GM19193 (cell line): ENCODE data around the gene SNRPD3.

Source experiments
- POLR2A ChIP-seq: IDR thresholded peaks from 4 replicates; pipeline ENCODE4 v1.6.1; 2011; ENCODE audit not compliant: insufficient read depth, insufficient read length; ENCODE audit errors: extremely low read depth

The SNRPD3 gene

DNA sequence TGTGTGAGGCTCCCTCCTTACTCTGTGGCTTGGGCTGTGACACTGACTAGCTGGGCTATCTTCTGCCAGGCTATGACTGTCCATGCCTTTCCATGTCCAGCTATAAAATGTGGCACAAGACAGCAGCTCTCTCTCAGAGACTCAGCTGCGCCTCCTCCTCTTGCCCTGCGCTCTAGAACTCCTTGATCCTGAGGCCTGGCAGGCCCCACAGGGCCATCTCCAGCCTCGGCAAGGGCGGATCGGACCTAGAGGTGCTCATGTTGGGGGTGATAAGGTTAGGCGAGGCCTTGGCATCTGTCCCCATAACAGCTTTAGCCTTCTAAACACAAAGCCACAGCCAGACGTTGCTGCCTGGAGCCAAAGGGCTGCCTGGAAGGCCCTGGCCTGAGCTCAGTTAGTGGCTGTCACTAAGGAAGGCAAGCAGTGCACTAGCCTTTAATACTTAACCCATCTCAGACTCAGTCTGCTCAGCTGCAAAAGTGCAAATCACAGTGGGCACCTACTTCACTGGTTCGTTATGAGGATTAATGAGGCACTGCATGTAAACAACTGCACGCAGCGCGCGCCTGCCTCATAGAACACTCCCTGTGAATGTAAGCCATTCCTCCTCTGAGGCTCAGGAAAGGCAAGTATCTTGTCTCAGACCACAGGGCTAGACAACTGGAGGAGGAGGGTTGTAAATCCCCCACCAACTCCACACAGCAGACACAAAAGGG lies 2.0 kb upstream of the SNRPD3 start:
- TF ChIP-seq POLR2A: peak; percentile 12

DNA sequence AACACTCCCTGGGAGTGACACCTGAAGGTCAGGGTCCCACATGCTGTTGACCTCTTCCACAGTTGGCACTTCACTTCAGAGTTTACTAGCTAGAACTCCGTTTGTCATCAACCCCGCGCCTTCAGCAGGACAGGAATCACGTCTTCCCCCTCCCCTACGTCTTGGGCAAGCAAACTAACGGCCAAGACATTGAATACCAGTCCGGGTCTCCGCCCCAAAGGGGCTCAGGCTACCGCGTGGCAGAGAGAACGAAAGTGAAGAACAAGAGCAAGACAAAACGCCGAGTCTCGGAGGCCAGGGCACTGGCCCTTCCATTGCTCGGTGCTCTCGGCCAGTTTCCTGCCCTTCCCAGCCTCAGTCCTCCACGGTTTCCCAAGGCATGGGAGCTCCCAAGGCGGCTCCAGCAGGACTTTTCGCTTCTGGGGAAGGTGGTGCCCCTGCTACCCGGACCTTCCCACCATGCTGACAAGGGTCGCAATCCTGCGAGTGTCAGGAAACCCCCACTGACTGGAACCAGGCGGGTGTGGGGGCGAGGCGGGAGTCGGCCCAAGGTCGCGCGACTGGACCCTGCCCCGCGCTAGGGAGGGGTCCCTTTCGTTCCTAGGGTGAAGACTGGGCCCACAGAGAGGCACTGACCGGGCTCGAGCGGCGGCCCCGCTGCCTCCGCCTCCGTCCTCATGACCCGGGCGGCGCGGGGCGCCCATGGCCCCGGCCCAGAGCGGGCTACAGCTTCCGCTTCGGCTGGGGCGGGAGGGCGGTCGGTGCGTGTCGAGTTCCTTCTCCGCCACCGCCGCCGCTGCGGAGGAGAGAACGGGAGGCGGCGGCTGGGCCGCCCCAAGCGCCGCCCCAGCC lies 1.3 kb upstream of the SNRPD3 start, which contains the start of gene GUCD1:
Gene GUCD1, minus strand, starts transcription at position 826 of the 852 bp plus-strand sequence. Its CDS starts 147 bp downstream, at position 679.
- TF ChIP-seq POLR2A: peak; percentile 26

DNA sequence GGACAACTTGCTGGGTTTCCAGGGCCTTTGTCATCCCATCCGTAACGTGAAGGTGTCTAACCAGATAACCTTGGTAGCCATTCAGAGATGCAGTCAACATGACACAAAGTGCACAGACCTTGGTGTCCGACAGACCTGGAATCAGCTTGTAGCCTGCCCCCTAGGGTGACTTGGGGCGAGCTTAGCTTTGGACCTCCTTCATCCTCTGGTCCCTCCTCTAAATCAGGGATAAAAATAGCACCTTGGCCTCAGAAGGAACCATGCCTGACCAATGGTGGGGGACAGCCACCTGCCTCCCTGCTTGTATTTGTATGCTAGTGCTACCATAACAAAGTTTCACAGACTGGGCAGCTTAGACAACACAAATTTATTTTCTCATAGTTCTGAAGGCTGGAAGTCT lies 3.7 kb downstream of the SNRPD3 start:
- no peak for TF ChIP-seq POLR2A

DNA sequence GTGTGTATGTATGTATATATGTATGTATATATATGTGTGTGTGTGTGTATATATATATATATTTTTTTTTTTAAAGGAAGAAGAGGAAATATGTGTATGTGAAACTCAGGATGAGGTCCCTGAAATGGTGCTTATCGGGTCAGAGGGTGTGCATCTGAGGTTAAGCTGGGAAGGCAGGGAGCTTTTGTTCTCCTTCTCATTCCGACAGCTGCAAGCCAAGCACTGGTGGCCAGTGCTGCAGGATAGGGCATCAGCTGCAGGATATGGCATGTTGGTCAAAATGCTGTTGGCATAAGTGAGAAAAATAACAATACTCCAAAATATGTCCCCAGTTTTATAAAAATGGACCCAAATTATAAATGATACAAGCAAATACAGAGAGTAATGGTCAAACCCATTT lies 7.4 kb downstream of the SNRPD3 start:
- TF ChIP-seq POLR2A: no peak

DNA sequence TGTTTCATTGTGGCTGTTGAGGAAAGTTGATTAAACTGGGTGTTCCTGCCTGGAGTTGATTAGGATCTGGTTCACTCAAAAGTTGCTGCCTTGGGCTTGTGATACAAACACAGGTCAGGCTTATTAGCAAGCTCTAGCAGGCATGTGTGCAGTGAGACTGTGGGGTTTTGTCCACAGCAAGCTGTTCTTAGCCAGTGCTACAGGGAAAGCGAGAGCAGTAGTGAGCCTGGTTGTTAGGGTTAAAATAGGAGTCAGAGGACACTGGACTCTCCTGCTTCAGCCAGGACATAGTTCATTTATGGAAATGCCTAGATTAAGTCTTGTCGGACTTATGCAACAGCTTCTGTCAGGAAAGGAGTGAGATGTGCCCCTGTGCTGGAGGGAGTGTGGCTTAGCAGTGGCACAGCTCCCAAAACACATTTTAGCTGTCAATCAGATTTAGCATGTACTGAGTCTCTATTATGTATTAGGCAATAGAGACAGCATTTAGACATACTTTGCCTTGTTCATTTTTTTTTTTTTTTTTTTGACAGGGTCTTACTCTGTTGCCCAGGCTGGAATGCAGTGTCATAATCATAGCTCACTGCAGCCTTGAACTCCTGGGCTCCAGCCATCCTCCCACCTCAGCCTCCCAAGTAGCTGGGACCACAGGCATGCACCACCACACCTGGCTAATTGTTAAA lies 8.7 kb downstream of the SNRPD3 start:
- TF ChIP-seq POLR2A: no peak

DNA sequence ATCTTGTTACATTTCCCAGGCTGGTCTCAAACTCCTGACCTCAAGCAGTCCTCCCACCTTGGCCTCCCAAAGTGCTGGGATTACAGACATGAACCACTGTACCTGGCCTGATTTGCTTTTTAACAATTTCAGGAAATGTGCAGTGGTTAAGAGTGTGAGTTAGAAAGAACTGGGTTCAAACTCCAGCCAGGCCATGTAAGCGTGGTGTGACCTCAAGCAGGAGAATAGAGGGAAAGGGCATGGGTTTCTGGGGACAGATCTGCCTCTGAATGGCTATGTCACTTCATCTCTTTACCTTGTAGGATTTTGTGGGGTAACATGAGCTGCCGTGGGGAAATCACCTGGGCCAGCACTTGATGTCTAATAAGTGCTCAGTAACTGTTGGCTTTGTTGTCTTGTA lies 9.3 kb downstream of the SNRPD3 start:
- TF ChIP-seq POLR2A: no peak

DNA sequence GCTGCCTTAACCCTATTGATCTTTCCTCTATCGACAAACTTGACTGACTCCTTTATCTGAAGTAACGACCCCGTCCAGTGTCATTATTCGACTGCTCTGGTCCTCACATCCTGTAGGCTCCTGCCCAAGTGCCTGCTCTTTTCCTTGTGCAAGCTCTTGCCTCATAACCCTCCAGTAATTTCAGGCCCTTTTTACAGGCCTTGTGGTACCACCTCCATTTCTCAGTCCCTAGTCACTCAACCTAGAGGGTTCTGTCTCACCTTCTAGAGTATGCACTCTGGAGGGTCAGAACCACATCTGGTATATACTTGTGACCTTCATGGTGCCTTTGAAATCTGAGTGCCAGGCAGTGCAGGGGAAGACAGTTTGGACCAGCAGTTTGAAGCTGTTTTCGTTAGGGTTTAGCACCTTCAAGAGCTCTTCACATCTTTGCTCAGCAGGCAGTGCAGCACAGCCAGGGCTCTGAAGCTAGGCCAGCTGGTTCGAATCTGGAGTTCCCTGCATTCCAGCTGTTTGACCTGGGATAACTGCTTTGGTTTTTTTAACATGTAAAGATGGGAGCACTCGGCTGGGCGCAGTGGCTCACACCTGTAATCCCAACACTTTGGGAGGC lies 11.2 kb downstream of the SNRPD3 start:
- TF ChIP-seq POLR2A: no peak

DNA sequence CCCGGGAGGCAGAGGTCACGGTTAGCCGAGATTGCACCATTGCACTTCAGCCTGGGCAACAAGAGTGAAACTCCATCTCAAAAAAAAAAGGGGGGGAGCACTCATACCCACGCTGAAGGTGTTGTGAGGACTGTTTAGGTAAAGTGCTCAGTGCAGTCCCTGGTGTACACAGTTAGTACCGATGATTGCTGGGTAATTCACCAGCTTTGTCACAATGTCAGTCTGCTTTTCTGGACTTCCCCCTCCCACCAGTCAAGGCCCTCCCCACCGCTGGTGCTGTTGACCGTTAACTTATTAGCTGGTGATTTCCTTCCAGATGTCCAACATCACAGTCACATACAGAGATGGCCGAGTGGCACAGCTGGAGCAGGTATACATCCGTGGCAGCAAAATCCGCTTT lies 11.9 kb downstream of the SNRPD3 start:
- TF ChIP-seq POLR2A: no peak

DNA sequence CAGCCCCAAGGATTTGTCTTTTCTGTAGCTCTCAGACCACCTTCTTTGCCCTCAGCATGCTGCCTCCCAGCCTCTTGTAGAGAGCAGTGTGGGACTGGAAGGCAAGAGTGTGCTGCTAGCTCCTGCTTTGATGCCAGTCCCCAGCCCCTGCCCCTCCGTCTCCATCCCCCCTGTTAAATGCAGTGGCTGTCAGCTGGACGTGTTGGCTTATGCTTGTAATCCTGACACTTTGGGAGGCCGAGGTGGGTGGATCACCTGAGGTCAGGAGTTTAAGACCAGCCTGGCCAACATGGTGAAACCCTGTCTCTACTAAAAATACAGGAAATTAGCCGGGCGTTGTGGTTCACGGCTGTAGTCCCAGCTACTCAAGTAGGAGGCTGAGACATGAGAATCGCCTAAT lies 15.5 kb downstream of the SNRPD3 start:
- TF ChIP-seq POLR2A: no peak

DNA sequence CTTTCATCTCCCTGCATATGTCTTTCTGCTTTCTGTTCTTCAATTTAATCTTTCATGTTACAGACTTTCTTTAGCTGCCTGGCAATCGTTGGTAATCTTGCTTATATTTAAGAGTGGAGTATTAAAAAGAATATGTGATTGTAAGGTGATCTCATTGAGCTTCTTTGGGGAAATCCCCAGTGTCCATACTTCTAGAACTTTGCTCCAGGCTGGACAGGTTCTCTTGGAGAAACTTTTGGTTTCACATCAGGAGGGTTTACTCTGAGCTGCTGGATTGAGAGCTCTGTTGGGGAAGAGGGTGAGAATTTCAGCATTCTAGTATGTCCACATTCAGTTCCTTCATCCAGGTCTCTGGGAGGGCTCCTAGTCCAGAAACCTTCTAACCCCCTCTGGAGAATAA lies 21.0 kb downstream of the SNRPD3 start:
- no peak for TF ChIP-seq POLR2A

DNA sequence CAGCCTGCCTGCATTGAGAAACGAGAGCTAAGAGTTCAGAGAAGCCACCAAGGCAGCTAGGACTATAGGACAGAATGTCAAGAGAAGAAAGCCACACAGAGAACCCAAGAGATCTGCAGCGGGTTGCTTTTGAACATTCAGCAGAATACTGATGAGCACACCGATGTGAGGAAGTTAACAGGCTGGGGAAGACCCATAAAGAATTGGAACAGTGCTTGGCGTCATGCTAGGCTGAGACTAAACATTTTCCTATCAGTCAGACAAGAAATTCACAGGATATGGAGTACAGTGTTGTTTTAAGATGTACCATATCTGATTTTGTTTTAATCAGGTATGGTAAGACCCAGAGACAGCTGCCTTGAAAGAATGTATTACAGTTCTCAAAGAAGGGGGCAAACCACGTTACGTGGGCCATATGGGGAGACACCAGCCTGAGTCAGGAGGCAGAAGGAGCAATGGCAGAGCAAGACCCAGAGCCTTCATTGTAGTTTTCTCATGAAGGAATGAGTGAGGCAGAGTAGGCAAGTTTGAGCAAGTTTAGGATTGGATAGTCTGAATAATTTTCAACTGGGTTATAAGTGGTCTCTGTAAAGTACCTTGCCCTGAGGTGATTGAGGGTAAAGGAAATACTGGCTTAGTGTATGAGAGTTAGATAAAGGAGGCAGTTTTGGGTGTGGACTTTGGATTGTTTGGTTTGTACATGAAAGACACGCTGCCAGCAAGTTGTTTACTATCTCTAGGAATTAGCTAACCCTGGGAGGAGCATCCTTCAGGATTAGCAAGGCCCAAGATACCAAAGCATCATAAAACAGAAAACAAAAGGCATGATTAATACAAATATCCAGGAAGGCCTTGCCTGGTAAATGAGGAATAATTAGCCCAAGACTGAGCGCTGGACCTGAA lies 22.8 kb downstream of the SNRPD3 start:
- TF ChIP-seq POLR2A: no peak

DNA sequence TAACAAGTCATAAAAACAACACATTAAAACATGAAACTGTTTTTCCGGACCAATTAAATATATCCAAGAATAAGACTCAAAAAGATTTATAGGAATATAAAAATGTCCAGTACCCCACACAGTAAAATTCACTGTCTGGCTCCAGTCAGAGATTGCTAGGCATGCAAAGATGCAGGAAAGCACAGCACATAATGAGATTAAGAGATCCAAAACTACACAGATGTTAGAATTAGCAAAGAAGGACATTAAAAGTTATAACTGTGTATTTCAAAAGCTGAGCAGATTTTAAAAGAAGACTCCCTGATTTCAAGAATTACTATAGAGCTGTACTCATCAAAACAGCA lies 23.4 kb downstream of the SNRPD3 start:
- TF ChIP-seq POLR2A: no peak

DNA sequence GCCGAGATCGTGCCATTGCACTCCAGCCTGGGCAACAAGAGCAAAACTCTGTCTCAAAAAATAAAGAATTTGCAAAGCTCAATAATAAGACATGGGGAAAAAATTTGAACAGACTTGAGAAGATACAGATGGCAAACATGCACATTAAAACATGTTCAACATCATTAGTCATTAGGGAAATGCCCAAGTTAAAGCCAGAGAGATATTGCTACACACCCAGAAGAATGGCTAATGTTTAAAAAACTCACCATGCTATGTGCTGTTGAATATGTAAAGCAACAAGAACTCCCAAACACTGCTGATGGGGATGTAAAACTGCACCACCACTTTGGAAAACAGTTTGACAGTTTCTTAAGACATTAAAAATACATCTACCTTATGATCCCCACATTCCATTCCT lies 24.5 kb downstream of the SNRPD3 start:
- no peak for TF ChIP-seq POLR2A
